ENCODE results near the gene MRPL40.

Gene MRPL40

GRCh38 chr22:19463491-19464469 is 31.4 kb downstream of the MRPL40 start:
- DNase-seq: no peak

- DNase-seq: no peak
These were observed 32.2 kb downstream of the MRPL40 start for GRCh38 chr22:19464546-19464945.

GRCh38 chr22:19464975-19465374 is 32.6 kb downstream of the MRPL40 start:
- no peak for DNase-seq

GRCh38 chr22:19466126-19466716 is 33.9 kb downstream of the MRPL40 start:
- no peak for DNase-seq

- no peak for DNase-seq
These were observed 34.8 kb downstream of the MRPL40 start for GRCh38 chr22:19466848-19467752.

GRCh38 chr22:19467912-19468311 is 35.6 kb downstream of the MRPL40 start:
- DNase-seq: no peak

GRCh38 chr22:19469421-19469820 is 37.1 kb downstream of the MRPL40 start:
- no peak for DNase-seq

- DNase-seq: no peak
These were observed 37.7 kb downstream of the MRPL40 start for GRCh38 chr22:19470010-19470409.

GRCh38 chr22:19471572-19471971 is 39.2 kb downstream of the MRPL40 start:
- DNase-seq: no peak

GRCh38 chr22:19472233-19472632 is 39.9 kb downstream of the MRPL40 start:
- DNase-seq: no peak

GRCh38 chr22:19473578-19473977 is 41.2 kb downstream of the MRPL40 start:
- no peak for DNase-seq

- no peak for DNase-seq
These were observed 43.7 kb downstream of the MRPL40 start for GRCh38 chr22:19476023-19476422.

- DNase-seq: no peak
These were observed 45.1 kb downstream of the MRPL40 start for GRCh38 chr22:19477321-19478044.

- DNase-seq: no peak
These were observed 45.9 kb downstream of the MRPL40 start for GRCh38 chr22:19478045-19478900.

- DNase-seq: peak; percentile 71
These were observed 46.6 kb downstream of the MRPL40 start, which contains the start of gene UFD1 for GRCh38 chr22:19478901-19479354. Gene UFD1 (minus strand): TSS chr22:19479193. CDS start chr22:19479085, 108 bp downstream.

GRCh38 chr22:19479355-19480172 is 47.2 kb downstream of the MRPL40 start, which contains the start of gene CDC45:
Gene CDC45 (plus strand): TSS chr22:19479920. CDS start chr22:19479969, 49 bp downstream.
- peak; percentile 99 for DNase-seq

GRCh38 chr22:19480173-19480568 is 47.8 kb downstream of the MRPL40 start:
- DNase-seq: no peak

GRCh38 chr22:19480789-19481188 is 48.4 kb downstream of the MRPL40 start:
- no peak for DNase-seq

GRCh38 chr22:19482297-19482696 is 50.0 kb downstream of the MRPL40 start:
- DNase-seq: no peak

Measured in inflammatory macrophage treated with lipopolysaccharide for 4 hours (primary cell).